ENCODE measurements around the gene HMGN3.

GRCh38 chr6:79240509-79240908 is 6.0 kb upstream of the HMGN3 start:
- TF ChIP-seq CTCF (IDR thresholded peaks at IDR 0.05; ENCODE audit: poor library complexity, severe bottlenecking): no peak
- no peak for TF ChIP-seq POLR2AphosphoS5 (IDR thresholded peaks at IDR 0.05)
